ENCODE results near the gene KTN1.

KTN1 gene

GRCh38 chr14:55611859-55612258 lies 31.9 kb downstream of the KTN1 start:
- no peak for DNase-seq (ENCODE audit: low spot score)

- no peak for DNase-seq (ENCODE audit: low spot score)
Observed at GRCh38 chr14:55614304-55614703, 34.3 kb downstream of the KTN1 start.

GRCh38 chr14:55620277-55620676 lies 40.3 kb downstream of the KTN1 start:
- no peak for DNase-seq (ENCODE audit: low spot score)

GRCh38 chr14:55620981-55621380 lies 41.0 kb downstream of the KTN1 start:
- no peak for DNase-seq (ENCODE audit: low spot score)

- DNase-seq (ENCODE audit: low spot score) = no peak
Observed at GRCh38 chr14:55621391-55621790, 41.4 kb downstream of the KTN1 start.

- DNase-seq (ENCODE audit: low spot score) = no peak
Observed at GRCh38 chr14:55624913-55625312, 44.9 kb downstream of the KTN1 start.

- no peak for DNase-seq (ENCODE audit: low spot score)
Observed at GRCh38 chr14:55625481-55625880, 45.5 kb downstream of the KTN1 start.

GRCh38 chr14:55626131-55626530 lies 46.1 kb downstream of the KTN1 start:
- DNase-seq (ENCODE audit: low spot score) = no peak

- DNase-seq (ENCODE audit: low spot score) = no peak
Observed at GRCh38 chr14:55628426-55628825, 48.4 kb downstream of the KTN1 start.

- DNase-seq (ENCODE audit: low spot score) = no peak
Observed at GRCh38 chr14:55638665-55639064, 58.7 kb downstream of the KTN1 start.

GRCh38 chr14:55641290-55641689 lies 61.3 kb downstream of the KTN1 start:
- DNase-seq (ENCODE audit: low spot score) = no peak

GRCh38 chr14:55641954-55642353 lies 61.9 kb downstream of the KTN1 start:
- no peak for DNase-seq (ENCODE audit: low spot score)

GRCh38 chr14:55645145-55645544 lies 65.1 kb downstream of the KTN1 start:
- DNase-seq (ENCODE audit: low spot score) = no peak

- DNase-seq (ENCODE audit: low spot score) = no peak
Observed at GRCh38 chr14:55645845-55646832, 66.1 kb downstream of the KTN1 start.

- no peak for DNase-seq (ENCODE audit: low spot score)
Observed at GRCh38 chr14:55650992-55651391, 71.0 kb downstream of the KTN1 start.

- DNase-seq (ENCODE audit: low spot score) = no peak
Observed at GRCh38 chr14:55654243-55654642, 74.2 kb downstream of the KTN1 start.

- DNase-seq (ENCODE audit: low spot score) = no peak
Observed at GRCh38 chr14:55661029-55661428, 81.0 kb downstream of the KTN1 start.

GRCh38 chr14:55662752-55663151 lies 82.7 kb downstream of the KTN1 start:
- DNase-seq (ENCODE audit: low spot score) = no peak

GRCh38 chr14:55665067-55665675 lies 85.2 kb downstream of the KTN1 start:
- no peak for DNase-seq (ENCODE audit: low spot score)

GRCh38 chr14:55667801-55668200 lies 87.8 kb downstream of the KTN1 start:
- DNase-seq (ENCODE audit: low spot score) = no peak

GRCh38 chr14:55671641-55672040 lies 91.6 kb downstream of the KTN1 start:
- DNase-seq (ENCODE audit: low spot score) = no peak

- DNase-seq (ENCODE audit: low spot score) = no peak
Observed at GRCh38 chr14:55673048-55673447, 93.0 kb downstream of the KTN1 start.

- no peak for DNase-seq (ENCODE audit: low spot score)
Observed at GRCh38 chr14:55681096-55681495, 101.1 kb downstream of the KTN1 start.
